Skeletal muscle cell (primary cell): ENCODE results near the gene KRT17.

ENCODE experiments used
- DNase-seq: peaks from one replicate; pipeline ENCODE4 v3.0.0-alpha.2; 2010; ENCODE audit warnings: low read depth
- H3K4me3 ChIP-seq: 2 replicates; pipeline ENCODE4 v1.5.1; 2011; ENCODE audit warnings: low read depth, mild to moderate bottlenecking, control low read depth, low read length, moderate library complexity

The KRT17 gene

DNA sequence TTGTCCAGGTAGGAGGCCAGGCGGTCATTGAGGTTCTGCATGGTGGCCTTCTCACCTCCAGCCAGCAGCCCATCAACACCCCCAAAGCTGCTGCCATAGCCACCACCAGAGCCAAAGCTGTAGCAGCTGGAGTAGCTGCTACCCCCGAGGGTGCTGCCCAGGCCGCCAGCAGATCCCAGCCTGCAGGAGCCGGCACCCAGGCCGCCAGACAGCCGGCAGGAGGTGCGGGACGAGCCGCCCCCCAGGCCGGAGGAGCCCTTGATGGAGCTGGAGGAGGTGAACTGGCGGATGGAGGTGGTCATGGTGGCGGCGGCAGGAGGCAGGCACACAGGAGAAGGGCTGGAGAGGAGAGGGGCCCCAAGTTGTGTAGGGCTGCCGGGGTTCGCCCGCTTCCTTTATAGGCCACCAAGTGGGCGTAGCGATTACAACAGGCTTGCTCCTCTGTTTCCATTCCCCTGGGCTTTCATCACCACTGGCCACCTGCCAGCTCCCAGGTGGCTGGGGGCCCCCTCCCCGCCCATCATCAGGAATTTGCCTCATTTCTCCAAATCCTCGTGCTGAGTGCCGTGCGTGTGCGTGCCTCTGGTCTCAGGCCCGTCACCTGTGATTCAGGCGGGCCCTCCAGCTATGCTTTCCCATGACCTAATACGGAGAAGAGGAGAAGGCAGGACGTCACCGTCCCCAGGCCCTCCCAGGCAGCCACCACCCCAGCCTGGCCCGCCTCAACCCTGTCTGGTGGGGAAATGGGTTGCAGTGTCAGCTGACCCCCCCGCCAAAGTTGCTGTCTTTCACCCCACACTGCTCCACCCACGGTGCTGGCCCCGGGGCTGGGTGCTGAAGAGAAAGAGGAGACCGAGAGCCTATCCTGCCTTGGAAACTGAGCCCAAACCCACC lies at the start of gene KRT17:
KRT17 (minus strand) TSS at position 368 of the 894 bp plus-strand sequence; CDS start at position 302, 66 bp downstream.
- H3K4me3 ChIP-seq: no peak within 1 kb of the TSS
- DNase-seq: no peak

- no peak overlapping the region for H3K4me3 ChIP-seq
- no peak for DNase-seq
Observed at GRCh38 chr17:41672153-41672552, 47.8 kb upstream of the KRT17 start.

GRCh38 chr17:41667280-41668041 lies 43.1 kb upstream of the KRT17 start:
- no peak overlapping the region for H3K4me3 ChIP-seq
- DNase-seq: no peak

- no peak for DNase-seq
- H3K4me3 ChIP-seq: peak overlapping the region; percentile 39
Observed at GRCh38 chr17:41666708-41667279, 42.4 kb upstream of the KRT17 start.

- peak overlapping the region; percentile 46 for H3K4me3 ChIP-seq
- DNase-seq: no peak
Observed at GRCh38 chr17:41666237-41666641, 41.9 kb upstream of the KRT17 start.

- DNase-seq: peak; percentile 44
- H3K4me3 ChIP-seq: peak overlapping the region; percentile 46
Observed at GRCh38 chr17:41665566-41666236, 41.3 kb upstream of the KRT17 start.

DNA sequence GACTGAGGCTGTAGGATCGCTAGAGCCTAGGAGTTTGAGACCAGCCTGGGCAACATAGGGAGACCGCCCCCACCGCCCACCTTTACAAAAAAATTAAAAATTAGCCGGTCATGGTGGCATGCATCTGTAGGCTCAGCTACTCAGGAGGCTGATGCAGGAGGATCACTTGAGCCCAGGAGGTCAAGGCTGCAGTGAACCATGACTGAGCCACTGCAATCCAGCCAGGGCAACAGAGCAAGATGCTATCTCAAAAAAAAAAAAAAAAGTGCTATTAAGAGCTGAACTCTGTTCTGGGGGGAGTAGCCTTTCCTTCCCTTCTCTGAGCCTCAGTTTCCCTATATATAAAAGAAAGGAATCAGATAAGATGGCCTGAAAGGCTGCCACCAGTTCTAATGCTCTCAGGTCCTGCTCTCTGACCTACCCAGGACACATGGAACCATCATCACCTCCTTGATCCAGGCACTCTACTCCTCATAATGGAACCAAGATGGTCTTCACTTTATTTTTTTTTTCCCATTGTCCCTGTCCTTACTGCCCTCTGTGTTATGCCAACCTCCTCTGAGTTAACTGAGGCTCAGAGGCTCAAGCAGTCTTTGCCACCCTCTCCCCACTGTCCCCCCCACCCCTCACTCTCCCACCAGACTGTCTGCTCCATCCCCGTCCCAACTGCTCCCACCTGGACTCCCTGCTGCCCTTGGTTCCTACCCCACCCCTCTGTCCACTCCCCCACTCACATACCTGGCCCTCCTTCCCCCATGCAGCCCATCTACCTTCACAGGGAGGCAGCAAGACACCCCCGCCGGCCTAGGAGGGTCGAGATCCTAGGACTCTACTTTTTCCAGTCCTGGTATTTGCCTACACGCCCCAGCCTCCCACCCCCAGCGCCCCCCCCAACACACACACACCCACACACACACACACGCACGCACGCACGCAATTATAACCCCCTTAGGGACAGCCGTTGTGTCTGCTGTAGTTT lies 40.5 kb upstream of the KRT17 start:
- no peak for DNase-seq
- peak overlapping the region; percentile 46 for H3K4me3 ChIP-seq

GRCh38 chr17:41664172-41664457 lies 39.7 kb upstream of the KRT17 start:
- H3K4me3 ChIP-seq: no peak overlapping the region

DNA sequence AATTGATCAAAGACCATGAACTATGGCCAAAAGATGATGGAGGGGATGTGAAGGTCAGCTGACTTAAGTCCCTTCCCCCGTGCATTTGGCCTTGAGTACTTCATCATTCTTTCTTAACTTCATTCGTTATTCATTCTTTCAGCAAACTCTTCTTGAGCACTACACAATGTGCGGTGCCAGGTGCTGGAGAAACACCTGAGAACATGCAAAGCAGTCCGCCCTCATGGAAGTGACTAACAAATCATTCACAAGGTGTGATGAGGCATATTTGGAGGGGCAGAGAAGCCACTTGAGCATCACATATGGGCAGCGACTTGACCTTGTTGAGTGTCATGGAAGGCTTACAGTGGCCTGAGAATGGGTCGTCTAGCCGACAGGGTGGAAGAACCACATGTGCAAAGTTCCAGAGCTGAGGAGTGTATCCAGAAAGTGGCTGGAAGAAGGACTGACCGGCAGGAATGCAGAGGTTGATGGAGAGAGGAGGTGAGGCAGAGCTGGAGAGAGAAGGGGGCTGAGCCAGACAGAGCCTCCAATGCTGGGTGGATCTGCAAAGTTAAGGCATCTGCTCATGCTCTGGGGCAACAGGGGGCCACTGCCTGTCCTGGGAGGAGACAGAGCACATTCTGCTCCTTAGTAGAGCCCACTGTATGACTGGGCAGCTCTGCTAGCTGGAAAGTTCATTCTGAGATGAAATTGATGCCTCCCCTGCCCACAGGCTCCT lies 39.2 kb upstream of the KRT17 start:
- DNase-seq: no peak
- no peak overlapping the region for H3K4me3 ChIP-seq

More at GRCh38 chr17:41664172-41664457, 39.7 kb upstream of the KRT17 start:
- no peak for DNase-seq

GRCh38 chr17:41660221-41660711 lies 35.9 kb upstream of the KRT17 start:
- no peak for DNase-seq
- H3K4me3 ChIP-seq: no peak overlapping the region

GRCh38 chr17:41659427-41660212 lies 35.2 kb upstream of the KRT17 start:
- no peak for DNase-seq
- no peak overlapping the region for H3K4me3 ChIP-seq

DNA sequence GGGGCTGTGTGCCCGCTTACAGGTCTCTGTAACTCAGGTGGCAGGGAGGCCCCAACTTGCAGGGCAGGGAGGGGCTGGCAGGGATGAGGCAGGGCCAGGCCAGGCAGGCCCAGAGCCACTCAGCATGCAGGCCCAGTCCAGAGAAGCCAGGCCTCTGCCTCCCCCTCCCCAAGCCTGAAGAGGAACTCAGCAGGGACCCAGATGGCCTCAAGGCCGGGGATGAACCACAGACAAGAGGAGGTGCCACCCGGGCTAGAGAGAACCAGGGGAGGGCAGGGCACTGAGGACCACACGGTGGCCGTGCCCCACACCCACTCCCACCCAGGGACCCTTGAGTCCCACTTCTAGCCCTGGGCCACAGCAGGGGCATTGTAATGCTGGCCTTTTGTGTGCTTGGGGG lies 34.5 kb upstream of the KRT17 start:
- no peak overlapping the region for H3K4me3 ChIP-seq
- no peak for DNase-seq

- DNase-seq: no peak
- H3K4me3 ChIP-seq: no peak overlapping the region
Observed at GRCh38 chr17:41657936-41658335, 33.6 kb upstream of the KRT17 start.

GRCh38 chr17:41657176-41657754 lies 32.9 kb upstream of the KRT17 start:
- H3K4me3 ChIP-seq: no peak overlapping the region
- DNase-seq: no peak

DNA sequence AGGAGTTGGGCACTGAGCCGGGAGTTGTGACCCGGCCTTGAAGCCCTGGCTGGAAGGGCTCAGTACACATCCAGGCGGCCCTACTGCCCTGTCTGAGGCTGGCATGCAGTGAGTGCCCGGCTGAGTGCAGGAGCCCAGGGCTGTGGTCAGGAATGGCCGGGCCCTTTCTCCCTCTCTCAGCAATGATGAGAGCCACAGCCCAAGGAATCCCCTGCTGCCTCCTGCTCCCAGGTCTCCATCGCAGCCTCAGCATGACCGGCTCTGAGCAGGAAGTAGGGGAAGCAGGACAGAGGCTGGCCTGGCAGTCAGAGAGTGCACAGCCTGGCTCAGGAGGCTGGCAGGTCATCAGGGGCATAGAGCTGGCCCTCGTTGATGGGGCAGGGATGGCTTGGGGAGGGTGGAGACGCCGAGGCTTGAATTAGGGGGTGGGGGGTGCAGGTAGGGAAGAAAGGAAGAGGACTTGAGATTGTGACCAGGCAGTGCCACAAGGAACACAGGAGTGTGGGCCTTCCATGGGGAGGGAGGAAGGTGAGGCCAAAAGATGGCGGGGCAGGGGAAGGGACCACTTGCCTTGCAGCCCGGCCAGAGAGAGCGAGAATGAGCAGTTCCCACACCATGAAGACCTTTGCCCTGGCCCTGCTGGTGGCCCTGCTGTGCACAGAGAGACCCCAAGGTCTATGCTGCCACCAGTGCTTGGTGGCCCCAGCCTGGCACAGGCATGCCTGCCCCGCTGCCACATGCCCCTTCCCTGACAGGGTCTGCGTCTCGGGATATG lies 32.1 kb upstream of the KRT17 start:
- no peak overlapping the region for H3K4me3 ChIP-seq
- DNase-seq: no peak

- H3K4me3 ChIP-seq: no peak overlapping the region
- no peak for DNase-seq
Observed at GRCh38 chr17:41655611-41656111, 31.3 kb upstream of the KRT17 start.
